ENCODE results near the gene CCNJL.
"Not testable (repeated sequence)": the region's sequence is repeated elsewhere in the genome, so short reads cannot be mapped to it uniquely, and the experiment has no call there.

CCNJL gene

GRCh38 chr5:160312134-160312959 is at the start of gene CCNJL:
Gene CCNJL, minus strand, starts transcription at chr5:160312564. Its CDS starts 641 bp downstream, at chr5:160311923.
- DNase-seq = no peak

GRCh38 chr5:160361624-160362228 is 49.4 kb upstream of the CCNJL start:
- DNase-seq = no peak

- no peak for DNase-seq
These were observed 47.9 kb upstream of the CCNJL start for GRCh38 chr5:160360310-160360709.

GRCh38 chr5:160359816-160360215 is 47.5 kb upstream of the CCNJL start:
- DNase-seq = no peak

- no peak for DNase-seq
These were observed 46.9 kb upstream of the CCNJL start for GRCh38 chr5:160359242-160359641.

- DNase-seq = no peak
These were observed 45.6 kb upstream of the CCNJL start for GRCh38 chr5:160357861-160358411.

- DNase-seq = no peak
These were observed 45.0 kb upstream of the CCNJL start for GRCh38 chr5:160357394-160357793.

- no peak for DNase-seq
These were observed 44.4 kb upstream of the CCNJL start for GRCh38 chr5:160356550-160357347.

- DNase-seq = no peak
These were observed 42.3 kb upstream of the CCNJL start for GRCh38 chr5:160354666-160355065.

GRCh38 chr5:160353379-160353778 is 41.0 kb upstream of the CCNJL start:
- no peak for DNase-seq

GRCh38 chr5:160352308-160352707 is 39.9 kb upstream of the CCNJL start:
- DNase-seq = no peak

GRCh38 chr5:160349935-160350303 is 37.6 kb upstream of the CCNJL start:
- no peak for DNase-seq

GRCh38 chr5:160349249-160349934 is 37.0 kb upstream of the CCNJL start:
- DNase-seq = no peak

- no peak for DNase-seq
These were observed 35.7 kb upstream of the CCNJL start for GRCh38 chr5:160348080-160348479.

GRCh38 chr5:160347448-160347847 is 35.1 kb upstream of the CCNJL start:
- no peak for DNase-seq

GRCh38 chr5:160342413-160342941 is 30.1 kb upstream of the CCNJL start:
- no peak for DNase-seq

GRCh38 chr5:160341309-160341870 is 29.0 kb upstream of the CCNJL start:
- no peak for DNase-seq

GRCh38 chr5:160340513-160340912 is 28.1 kb upstream of the CCNJL start:
- not testable (repeated sequence) for DNase-seq

- no peak for DNase-seq
These were observed 27.2 kb upstream of the CCNJL start for GRCh38 chr5:160339406-160340130.

GRCh38 chr5:160334716-160335115 is 22.4 kb upstream of the CCNJL start:
- DNase-seq = not testable (repeated sequence)

- no peak for DNase-seq
These were observed 21.4 kb upstream of the CCNJL start for GRCh38 chr5:160333721-160334120.

All from CD4-positive, alpha-beta T cell treated with Interleukin-4 for 4 hours (primary cell).